RPMI8226 (cell line): ENCODE data around the gene VARS2.
A peak's percentile ranks its signal among the peaks of the same experiment; 100 is the strongest.

Experiments used
- DNase-seq: peaks from one replicate; pipeline ENCODE4 v3.0.0-alpha.2; 2015

VARS2 gene

GRCh38 chr6:30884521-30885480, 29.2 kb upstream of the VARS2 start:
- DNase-seq, result peak; percentile 70

- DNase-seq, result peak; percentile 73
Observed at GRCh38 chr6:30885481-30885998, 28.5 kb upstream of the VARS2 start.

DNA sequence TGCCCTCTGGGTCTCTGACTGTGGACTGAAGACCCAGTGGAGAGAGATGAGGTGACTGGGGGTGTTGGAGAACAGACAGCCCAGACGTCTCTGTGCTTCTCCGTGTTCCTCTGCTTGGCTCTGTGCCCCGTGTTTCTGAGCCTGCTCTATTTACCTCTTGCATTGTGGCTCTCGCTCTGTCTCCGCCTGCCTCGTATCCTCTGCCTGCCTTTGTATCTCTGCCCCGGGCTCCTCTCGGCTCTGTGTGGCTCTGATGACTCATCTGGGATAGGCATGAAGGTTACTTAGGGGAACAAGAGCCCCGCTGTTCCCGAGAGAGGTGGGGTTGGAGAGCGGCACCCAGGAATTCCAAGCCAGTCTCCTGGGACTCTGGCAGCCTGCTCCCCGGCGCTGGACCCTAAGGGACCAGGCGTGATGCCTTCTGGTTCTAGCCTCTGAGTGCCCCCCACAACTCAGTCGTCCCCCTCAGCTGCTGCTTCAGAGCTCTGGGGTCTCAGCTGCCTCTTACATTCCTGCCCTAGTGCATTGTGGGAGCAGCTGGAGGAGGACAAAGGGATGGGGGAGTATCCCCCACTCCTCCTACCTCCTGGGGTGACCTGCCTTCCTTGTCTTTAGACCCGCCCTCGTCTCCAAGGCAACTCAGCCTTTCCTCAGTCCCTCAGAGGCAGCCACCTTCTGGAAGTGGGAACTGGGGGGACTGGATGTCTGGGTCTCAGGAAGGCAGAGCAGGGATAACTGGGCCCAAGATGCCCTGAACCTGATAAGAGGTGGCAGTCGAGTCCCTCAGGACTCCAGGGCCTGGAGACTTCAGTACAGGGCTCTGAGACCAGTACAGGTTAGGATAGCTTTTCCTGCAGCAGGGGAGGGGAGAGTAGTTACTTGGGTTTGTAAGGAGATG, 27.8 kb upstream of the VARS2 start:
- peak; percentile 50 for DNase-seq

- no peak for DNase-seq
Observed at GRCh38 chr6:30886897-30887255, 27.2 kb upstream of the VARS2 start.

GRCh38 chr6:30887901-30888815, 25.9 kb upstream of the VARS2 start:
- no peak for DNase-seq

GRCh38 chr6:30888816-30889495, 25.1 kb upstream of the VARS2 start:
- DNase-seq, result no peak

- DNase-seq, result no peak
Observed at GRCh38 chr6:30889496-30889885, 24.5 kb upstream of the VARS2 start.

- peak; percentile 57 for DNase-seq
Observed at GRCh38 chr6:30889921-30890645, 24.0 kb upstream of the VARS2 start.

GRCh38 chr6:30890646-30891449, 23.2 kb upstream of the VARS2 start:
- DNase-seq, result no peak

DNA sequence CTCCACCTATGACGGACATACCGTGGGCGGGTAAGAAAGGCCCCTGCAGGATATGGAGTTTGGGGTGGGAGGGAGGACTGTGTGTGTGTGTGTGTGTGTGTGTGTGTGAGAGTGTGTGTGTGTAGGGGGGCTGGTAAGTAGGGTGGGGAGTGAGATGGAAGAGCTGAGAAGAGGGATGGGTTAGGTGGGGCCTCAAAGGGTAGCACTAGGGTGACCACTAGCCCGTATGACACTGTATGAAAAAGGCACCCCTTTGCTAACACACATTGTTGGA, 22.7 kb upstream of the VARS2 start:
- no peak for DNase-seq

- DNase-seq, result no peak
Observed at GRCh38 chr6:30891816-30892538, 22.1 kb upstream of the VARS2 start.

GRCh38 chr6:30893001-30893591, 20.9 kb upstream of the VARS2 start:
- DNase-seq, result no peak

GRCh38 chr6:30893666-30894065, 20.4 kb upstream of the VARS2 start:
- no peak for DNase-seq

- no peak for DNase-seq
Observed at GRCh38 chr6:30894381-30894780, 19.7 kb upstream of the VARS2 start.

- DNase-seq, result no peak
Observed at GRCh38 chr6:30894935-30895334, 19.1 kb upstream of the VARS2 start.

DNA sequence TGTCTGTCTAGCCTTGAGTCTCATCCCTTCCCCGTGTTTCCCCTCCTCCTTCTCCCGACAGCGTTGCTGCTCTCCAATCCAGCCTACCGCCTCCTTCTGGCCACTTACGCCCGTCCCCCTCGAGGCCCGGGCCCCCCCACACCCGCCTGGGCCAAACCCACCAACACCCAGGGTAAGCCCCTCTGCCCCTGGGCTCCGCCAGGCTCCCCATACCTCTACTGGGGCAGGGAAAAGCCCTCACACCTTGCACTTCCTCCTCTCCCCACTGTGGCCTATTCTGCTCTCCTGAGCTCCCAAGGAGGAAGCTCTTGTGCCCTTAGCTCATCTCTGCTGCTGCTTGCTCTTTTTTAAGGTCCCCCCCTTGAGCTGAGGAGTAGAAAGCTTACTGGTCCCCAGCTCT, 18.7 kb upstream of the VARS2 start:
- no peak for DNase-seq

GRCh38 chr6:30896541-30896940, 17.5 kb upstream of the VARS2 start:
- DNase-seq, result no peak

- no peak for DNase-seq
Observed at GRCh38 chr6:30897882-30898281, 16.2 kb upstream of the VARS2 start.

GRCh38 chr6:30898750-30899360, 15.2 kb upstream of the VARS2 start:
- no peak for DNase-seq
